Globus pallidus (tissue), 1 donor: ENCODE data around the gene PRRX1.

Source experiments
- DNase-seq: peaks from one replicate; pipeline ENCODE4 v3.0.0-alpha.2; 2015; ENCODE audit warnings: low spot score

The PRRX1 gene

GRCh38 chr1:170664093-170664827 is at the start of gene PRRX1:
TSS of gene PRRX1 (plus strand) at chr1:170664131. CDS start at chr1:170664219, 88 bp downstream.
- DNase-seq = no peak

- no peak for DNase-seq
Observed at GRCh38 chr1:170617591-170618330, 46.2 kb upstream of the PRRX1 start.

DNA sequence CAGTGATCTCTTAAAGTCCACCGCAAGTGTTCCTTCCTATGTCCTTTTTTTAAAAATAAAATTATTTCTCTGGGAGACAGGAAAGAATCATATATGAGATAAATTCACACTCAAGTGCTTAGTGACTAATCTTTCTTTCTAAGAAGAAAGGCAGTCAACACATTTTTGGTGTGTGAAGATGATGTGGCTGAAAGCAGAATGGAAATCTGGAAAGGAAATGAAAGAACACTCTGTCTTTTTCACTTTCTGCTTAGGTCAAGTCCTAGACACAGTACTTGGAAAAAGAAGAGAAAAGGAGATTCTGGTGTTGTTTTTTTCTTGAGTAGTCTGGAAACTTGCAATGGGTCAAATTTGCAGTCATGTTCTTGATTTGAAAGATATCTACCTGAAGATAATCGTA is 45.5 kb upstream of the PRRX1 start:
- DNase-seq = no peak

DNA sequence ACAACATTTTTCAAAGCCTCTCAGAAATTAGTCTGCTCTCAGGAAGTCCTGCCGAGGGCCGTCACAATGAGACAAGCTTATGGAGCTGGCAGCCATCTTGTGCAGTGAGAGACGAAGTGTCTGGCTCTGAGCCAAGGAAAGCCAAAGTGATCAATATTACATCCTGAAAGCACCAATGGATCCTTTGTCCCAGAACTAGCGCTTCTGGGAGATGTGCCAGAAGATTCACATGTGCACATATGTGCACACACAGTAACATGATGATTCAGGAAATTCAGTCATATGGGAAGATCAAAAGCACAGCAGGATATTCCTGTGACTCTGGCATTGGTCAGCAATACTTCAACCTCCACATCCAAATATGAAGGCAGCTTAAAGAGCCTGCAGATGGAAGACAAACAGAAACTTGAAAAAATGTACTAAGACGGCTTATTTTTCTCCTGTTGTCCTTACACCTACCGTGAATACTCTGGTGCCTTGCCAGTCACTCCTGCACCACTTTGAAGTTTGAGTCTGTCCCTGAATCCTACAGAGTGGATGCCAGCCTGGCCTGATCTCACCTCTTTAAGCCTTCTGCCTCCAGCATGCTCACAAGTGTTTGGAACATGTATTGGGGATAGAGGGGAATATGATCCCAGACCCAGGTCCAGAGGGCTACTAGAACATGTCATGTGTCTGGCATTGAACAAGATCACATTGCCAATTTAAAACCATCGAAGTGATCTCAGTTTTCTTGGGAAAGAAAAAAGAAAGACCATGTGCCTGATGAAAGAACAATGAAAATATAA is 44.5 kb upstream of the PRRX1 start:
- DNase-seq = no peak

DNA sequence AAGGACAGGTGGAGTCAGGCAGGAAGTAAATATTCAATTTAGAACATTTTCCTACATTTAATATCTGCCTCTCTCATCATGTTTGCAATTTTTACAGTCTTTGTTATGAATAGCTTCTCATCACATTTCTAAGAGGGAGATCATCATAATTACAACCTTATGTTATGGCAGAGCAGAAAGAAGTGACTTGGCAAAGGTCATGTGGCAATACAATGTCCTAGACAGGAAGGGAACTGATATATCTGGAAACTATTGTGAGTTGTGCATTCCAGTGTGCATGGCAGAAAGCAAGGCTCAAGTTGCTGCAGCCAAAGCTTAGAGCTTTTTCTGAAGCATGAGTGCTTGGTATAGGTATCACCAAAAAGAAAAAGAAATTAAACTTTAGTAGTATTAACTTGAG is 43.8 kb upstream of the PRRX1 start:
- DNase-seq = no peak

DNA sequence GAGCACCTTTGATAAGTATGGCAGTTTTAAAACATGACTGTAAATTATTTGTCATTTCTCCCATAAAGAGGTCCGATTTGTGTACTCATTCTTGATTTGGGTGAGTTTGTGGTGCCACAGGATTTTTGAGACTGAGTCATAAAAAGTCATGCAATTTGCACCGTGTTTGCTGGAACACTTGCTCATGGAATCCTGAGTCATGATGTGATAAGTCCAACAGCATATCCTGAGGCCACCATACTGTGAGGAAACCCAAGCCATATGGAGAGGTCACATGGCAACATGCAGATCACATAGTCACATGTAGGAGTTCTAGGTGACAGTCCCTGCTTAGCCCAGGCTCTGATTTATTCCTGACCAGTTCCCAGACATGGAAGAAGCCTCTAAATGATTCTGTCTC is 40.8 kb upstream of the PRRX1 start:
- no peak for DNase-seq

GRCh38 chr1:170624146-170624545 is 39.8 kb upstream of the PRRX1 start:
- no peak for DNase-seq

GRCh38 chr1:170630977-170631376 is 33.0 kb upstream of the PRRX1 start:
- DNase-seq = no peak

- no peak for DNase-seq
Observed at GRCh38 chr1:170634293-170634692, 29.6 kb upstream of the PRRX1 start.

DNA sequence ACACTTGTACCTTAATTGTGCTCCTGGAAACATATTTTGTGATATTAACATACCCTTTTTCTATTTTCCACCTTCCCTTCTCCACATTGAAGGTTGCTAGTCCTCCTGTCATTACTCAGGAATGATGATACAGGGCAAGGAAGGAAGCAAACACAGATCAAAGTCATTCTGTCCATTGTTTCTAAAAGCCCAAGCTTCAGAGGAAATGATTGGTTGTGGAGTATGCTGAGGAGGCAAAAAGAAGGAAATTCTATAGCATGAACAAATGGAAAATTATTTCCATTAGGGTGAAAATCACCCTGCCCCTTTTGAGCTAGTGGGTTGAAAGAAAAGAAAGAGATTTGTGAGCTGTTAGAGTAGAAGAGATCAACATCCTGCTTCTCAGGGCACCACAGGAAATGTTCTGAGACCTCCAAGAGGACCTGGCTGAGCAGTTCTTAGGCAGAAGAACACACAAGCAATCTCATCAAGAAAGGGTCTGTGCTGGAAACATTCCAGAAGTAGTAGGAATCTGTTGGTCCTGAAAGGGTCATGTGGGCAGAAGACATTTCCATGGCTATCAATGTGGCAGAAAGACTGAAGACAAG is 29.0 kb upstream of the PRRX1 start:
- DNase-seq = no peak

DNA sequence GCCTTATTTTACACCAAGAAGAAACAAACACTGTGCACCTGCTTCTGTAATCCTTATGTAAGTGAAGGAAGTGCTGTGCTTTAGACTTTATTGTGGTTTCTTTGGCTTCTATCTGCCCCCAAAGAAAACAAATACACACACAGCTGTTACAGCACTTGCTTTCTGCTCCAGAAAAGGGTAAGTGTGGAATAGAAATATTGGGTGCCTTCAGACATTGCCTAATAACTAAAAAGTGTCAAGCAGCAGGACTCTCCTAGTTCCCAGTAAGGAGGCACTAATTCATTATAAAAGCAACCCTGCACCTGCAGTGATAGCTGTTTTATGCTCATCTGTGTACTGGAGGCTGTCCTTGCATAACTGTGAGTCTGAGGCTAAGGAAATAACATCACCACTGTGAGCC is 23.4 kb upstream of the PRRX1 start:
- no peak for DNase-seq

DNA sequence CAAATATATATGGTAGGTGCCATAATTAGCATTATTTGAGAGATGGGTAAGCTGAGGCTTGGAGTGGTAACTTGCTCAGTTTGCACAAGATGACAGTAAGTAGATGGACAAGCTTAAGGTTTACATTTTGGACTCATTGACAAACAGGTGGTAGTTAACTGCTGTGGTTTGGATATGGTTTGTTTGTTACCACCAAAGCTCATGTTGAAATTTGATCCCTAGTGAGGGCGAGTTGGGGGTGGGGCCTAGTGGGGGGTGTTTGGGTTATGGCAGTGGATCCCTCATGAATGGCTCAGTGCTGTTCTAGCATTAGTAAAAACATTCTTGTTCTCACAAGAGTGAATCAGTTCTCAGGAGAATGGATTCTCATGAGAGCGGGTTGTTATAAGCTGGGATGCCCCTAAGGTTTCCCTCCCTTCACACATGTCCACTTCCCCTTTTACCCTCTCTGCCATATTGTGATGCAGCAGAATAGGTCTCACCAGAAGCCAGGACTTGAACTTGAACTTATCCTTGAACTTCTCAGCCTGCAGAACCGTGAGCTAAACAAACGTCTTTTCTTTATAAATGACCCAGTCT is 6.6 kb upstream of the PRRX1 start:
- no peak for DNase-seq

DNA sequence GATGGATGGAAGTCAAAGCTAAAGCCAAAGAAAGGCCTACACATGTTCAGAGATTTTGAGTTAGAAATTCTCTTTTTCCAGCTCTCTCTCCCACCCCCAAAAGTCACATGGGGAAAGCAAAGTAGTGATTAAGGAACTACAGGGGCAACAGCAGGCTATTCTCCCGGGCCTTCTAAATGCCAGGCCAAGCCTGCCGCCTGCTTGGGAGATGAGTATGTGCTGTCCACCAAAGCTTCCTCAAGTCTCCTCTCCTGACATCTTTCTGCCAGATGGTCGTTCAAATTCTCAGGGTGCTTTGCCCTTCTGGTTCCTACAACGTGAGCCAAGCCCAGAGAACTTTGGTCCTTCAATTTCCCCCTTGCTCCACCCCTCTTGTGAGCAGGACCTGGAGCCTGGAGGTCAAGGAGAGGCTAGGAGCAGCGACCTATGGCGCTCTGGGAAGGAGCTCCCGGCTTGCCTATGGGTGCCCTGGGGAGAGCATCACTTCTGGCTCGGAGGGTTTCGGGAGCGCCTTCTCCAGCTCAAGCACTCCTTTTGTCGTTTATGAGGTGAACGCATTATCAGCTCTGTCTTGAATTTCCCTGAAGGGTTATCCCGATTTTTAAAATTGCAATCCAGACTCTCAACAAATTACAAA is 4.4 kb upstream of the PRRX1 start:
- DNase-seq = no peak

DNA sequence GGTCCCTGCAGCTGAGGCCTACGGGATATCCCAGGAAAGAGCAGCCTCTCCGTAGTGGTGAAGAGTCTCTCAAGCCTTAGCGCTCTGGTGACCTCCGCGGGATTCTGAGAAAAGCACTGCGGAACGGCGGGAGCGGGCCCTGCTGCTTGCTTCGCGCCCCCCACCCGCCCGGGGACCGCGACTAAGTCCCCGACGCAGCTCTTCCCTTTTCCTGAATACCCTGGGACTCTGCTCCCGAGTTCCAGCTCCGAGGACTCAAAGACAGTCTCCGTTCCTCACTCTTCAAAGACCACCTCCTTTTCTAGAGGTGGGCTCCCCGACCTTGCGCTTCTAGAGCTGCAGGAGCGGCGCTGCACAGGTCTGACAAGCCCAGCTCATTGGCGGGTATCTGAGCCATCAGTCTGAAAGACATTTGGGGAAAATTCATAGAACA is 3.6 kb upstream of the PRRX1 start:
- no peak for DNase-seq

DNA sequence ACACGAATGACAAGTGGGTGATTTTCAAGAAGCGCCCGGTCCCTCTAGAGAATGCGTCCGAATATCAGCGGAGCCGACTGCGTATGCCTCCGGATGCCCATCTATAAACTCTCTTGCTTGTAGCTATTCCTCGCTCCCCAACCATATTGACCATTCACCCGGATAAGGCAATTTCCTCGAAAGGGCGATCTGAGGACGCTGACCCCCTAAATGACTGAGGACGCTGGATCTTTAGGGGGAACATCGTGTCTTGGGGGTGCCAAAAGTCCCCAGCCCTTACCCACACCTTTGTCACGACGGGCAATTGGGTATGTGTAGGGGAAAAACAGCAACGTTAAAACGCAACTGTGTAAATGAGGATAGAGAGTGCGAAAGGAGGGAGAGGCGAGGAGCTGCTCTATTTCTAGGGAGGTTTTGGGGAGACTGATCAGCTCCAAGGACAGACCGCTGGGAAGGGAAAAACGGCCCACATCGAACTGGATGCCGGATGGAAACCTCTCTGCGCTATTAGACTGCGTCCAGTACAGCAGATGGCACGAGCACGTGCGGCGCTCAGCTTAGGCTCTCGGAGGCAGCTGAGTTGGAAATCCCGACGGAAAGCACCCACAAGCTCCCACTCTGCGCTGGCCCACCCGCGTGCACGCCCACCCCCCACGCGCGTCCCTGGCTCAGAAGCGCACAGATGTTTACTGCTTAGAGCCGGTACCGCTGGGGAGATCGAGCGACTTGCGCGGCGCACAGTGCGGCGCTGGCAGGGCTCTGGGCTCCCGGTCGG is 2.9 kb upstream of the PRRX1 start:
- no peak for DNase-seq

GRCh38 chr1:170661646-170662411 is 2.1 kb upstream of the PRRX1 start:
- no peak for DNase-seq

DNA sequence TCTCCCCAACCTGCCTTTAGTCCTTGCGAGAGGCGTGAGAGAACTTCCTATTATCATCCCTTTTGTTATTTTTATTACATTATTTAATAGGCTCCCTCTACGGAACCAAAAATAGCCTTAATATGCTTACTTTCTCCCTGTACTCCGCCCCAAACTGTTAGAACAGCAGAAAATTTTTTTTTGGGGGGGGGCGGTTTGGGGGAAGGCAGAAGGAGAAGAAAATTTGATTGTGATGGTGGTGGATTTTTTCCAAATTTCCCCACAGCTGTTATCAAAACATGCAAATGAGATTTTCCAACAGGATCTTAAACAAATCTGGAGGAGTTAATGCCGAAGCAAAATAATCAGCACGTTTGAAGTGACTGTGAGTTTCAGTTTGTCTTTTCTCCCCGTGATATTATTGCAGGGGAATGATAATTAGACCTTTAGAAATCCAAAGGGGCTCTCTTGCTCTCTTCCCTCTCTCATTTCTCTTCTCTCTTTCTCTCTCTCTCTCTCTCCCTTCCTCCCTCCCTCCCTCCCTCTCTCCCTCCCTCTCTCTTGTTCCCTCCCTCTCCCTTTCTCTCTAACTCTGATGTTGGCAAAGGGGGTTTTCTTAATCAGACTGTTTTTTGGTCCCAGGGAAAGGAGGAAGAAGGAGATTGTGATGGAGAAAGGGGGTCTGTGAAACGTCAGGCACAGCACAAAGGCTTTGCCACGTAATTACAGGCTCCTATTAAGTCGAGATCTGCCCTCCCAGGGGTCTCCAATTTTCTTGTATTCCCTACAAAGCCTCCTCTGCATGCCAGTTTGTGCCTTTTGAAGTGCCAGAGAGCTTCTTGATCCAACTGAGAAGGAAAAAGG is 1.1 kb upstream of the PRRX1 start:
- DNase-seq = peak; percentile 47

GRCh38 chr1:170663404-170664092 is 383 bp upstream of the PRRX1 start:
- no peak for DNase-seq
